Skeletal muscle satellite cell (primary cell): ENCODE data around the gene DPF3.

Source experiments
- H3K27me3 ChIP-seq: 2 replicates; pipeline ENCODE4 v1.7.0; 2013; ENCODE audit warnings: low read length; ENCODE audit not compliant: control insufficient read depth, insufficient read depth
- H3K36me3 ChIP-seq: 2 replicates; pipeline ENCODE4 v1.7.0; 2013; ENCODE audit warnings: mild to moderate bottlenecking, control low read depth, low read length; ENCODE audit not compliant: insufficient read depth
- H3K4me1 ChIP-seq: 2 replicates; pipeline ENCODE4 v1.7.0; 2013; ENCODE audit warnings: low read length; ENCODE audit not compliant: control insufficient read depth, insufficient read depth
- H3K4me2 ChIP-seq: 2 replicates; pipeline ENCODE4 v1.7.0; 2013; ENCODE audit warnings: mild to moderate bottlenecking, low read length
- H3K4me3 ChIP-seq: 2 replicates; pipeline ENCODE4 v1.7.0; 2013; ENCODE audit warnings: low read length
- H3K9ac ChIP-seq: 2 replicates; pipeline ENCODE4 v1.7.0; 2013; ENCODE audit warnings: mild to moderate bottlenecking, low read depth, low read length, moderate library complexity
- H3K9me3 ChIP-seq: replicated peaks from 2 replicates; pipeline ENCODE4 v1.7.0; 2013; ENCODE audit warnings: mild to moderate bottlenecking, control low read depth, low read length

The DPF3 gene

GRCh38 chr14:72809063-72809462, 84.8 kb downstream of the DPF3 start:
- no peaks in the 10 kb centered on the region for H3K36me3 ChIP-seq
- no peak overlapping the region for H3K4me2 ChIP-seq
- H3K9ac ChIP-seq = no peak overlapping the region
- peaks cover 4% of the 10 kb centered on the region for H3K4me1 ChIP-seq
- no peaks in the 10 kb centered on the region for H3K27me3 ChIP-seq
- H3K4me3 ChIP-seq = no peak overlapping the region
- H3K9me3 ChIP-seq = no peaks in the 10 kb centered on the region

GRCh38 chr14:72808564-72808963, 85.3 kb downstream of the DPF3 start:
- Histone ChIP-seq H3K9me3 (no peaks in the 10 kb centered on the region), H3K27me3 (no peaks in the 10 kb centered on the region), H3K9ac (no peak overlapping the region), H3K4me3 (no peak overlapping the region), H3K4me2 (no peak overlapping the region), H3K36me3 (no peaks in the 10 kb centered on the region), H3K4me1 (peaks cover 4% of the 10 kb centered on the region)

- peaks cover 21% of the 10 kb centered on the region for H3K4me1 ChIP-seq
- H3K4me3 ChIP-seq = no peak overlapping the region
- no peaks in the 10 kb centered on the region for H3K9me3 ChIP-seq
Observed at GRCh38 chr14:72802588-72802946, 91.3 kb downstream of the DPF3 start.

GRCh38 chr14:72801836-72802587, 91.9 kb downstream of the DPF3 start:
- no peaks in the 10 kb centered on the region for H3K36me3 ChIP-seq
- H3K4me1 ChIP-seq = peaks cover 21% of the 10 kb centered on the region
- H3K4me2 ChIP-seq = peak overlapping the region; percentile 46
- no peaks in the 10 kb centered on the region for H3K9me3 ChIP-seq
- no peak overlapping the region for H3K9ac ChIP-seq
- H3K27me3 ChIP-seq = no peaks in the 10 kb centered on the region
- H3K4me3 ChIP-seq = peak overlapping the region; percentile 22

More at GRCh38 chr14:72802588-72802946, 91.3 kb downstream of the DPF3 start:
- Histone ChIP-seq H3K36me3 (no peaks in the 10 kb centered on the region), H3K9ac (no peak overlapping the region), H3K27me3 (no peaks in the 10 kb centered on the region), H3K4me2 (no peak overlapping the region)

GRCh38 chr14:72801381-72801812, 92.5 kb downstream of the DPF3 start:
- Histone ChIP-seq H3K4me3 (peak overlapping the region; percentile 22), H3K36me3 (no peaks in the 10 kb centered on the region), H3K9ac (no peak overlapping the region), H3K27me3 (no peaks in the 10 kb centered on the region), H3K4me1 (peaks cover 21% of the 10 kb centered on the region), H3K9me3 (no peaks in the 10 kb centered on the region), H3K4me2 (peak overlapping the region; percentile 46)

- no peak overlapping the region for H3K9ac ChIP-seq
- H3K9me3 ChIP-seq = no peaks in the 10 kb centered on the region
- no peaks in the 10 kb centered on the region for H3K27me3 ChIP-seq
- no peaks in the 10 kb centered on the region for H3K36me3 ChIP-seq
- peak overlapping the region; percentile 6 for H3K4me2 ChIP-seq
- H3K4me3 ChIP-seq = no peak overlapping the region
- H3K4me1 ChIP-seq = peaks cover 18% of the 10 kb centered on the region
Observed at GRCh38 chr14:72800848-72801370, 93.0 kb downstream of the DPF3 start.

GRCh38 chr14:72800296-72800695, 93.6 kb downstream of the DPF3 start:
- no peak overlapping the region for H3K4me3 ChIP-seq
- H3K9ac ChIP-seq = no peak overlapping the region
- no peaks in the 10 kb centered on the region for H3K27me3 ChIP-seq
- H3K9me3 ChIP-seq = no peaks in the 10 kb centered on the region
- peaks cover 17% of the 10 kb centered on the region for H3K4me1 ChIP-seq
- no peak overlapping the region for H3K4me2 ChIP-seq
- H3K36me3 ChIP-seq = no peaks in the 10 kb centered on the region

- Histone ChIP-seq H3K9me3 (no peaks in the 10 kb centered on the region), H3K4me1 (peaks cover 22% of the 10 kb centered on the region), H3K27me3 (no peaks in the 10 kb centered on the region), H3K9ac (no peak overlapping the region), H3K4me2 (no peak overlapping the region), H3K36me3 (no peaks in the 10 kb centered on the region), H3K4me3 (no peak overlapping the region)
Observed at GRCh38 chr14:72796935-72797334, 97.0 kb downstream of the DPF3 start.

- H3K9ac ChIP-seq = no peak overlapping the region
- no peak overlapping the region for H3K4me2 ChIP-seq
- peaks cover 7% of the 10 kb centered on the region for H3K4me1 ChIP-seq
- no peaks in the 10 kb centered on the region for H3K27me3 ChIP-seq
- H3K36me3 ChIP-seq = no peaks in the 10 kb centered on the region
- H3K4me3 ChIP-seq = no peak overlapping the region
- no peaks in the 10 kb centered on the region for H3K9me3 ChIP-seq
Observed at GRCh38 chr14:72793156-72793939, 100.6 kb downstream of the DPF3 start.

- peaks cover 7% of the 10 kb centered on the region for H3K4me1 ChIP-seq
Observed at GRCh38 chr14:72792051-72792788, 101.7 kb downstream of the DPF3 start.

GRCh38 chr14:72790887-72791566, 102.9 kb downstream of the DPF3 start:
- Histone ChIP-seq H3K4me3 (no peak overlapping the region), H3K9me3 (no peaks in the 10 kb centered on the region), H3K9ac (no peak overlapping the region), H3K36me3 (no peaks in the 10 kb centered on the region), H3K4me2 (no peak overlapping the region), H3K27me3 (no peaks in the 10 kb centered on the region), H3K4me1 (peaks cover 7% of the 10 kb centered on the region)

More at GRCh38 chr14:72792051-72792788, 101.7 kb downstream of the DPF3 start:
- Histone ChIP-seq H3K27me3 (no peaks in the 10 kb centered on the region), H3K36me3 (no peaks in the 10 kb centered on the region), H3K4me2 (no peak overlapping the region), H3K9ac (no peak overlapping the region), H3K4me3 (no peak overlapping the region), H3K9me3 (no peaks in the 10 kb centered on the region)
